Astrocyte of the hippocampus (primary cell): ENCODE data around the gene METTL25B.
A peak's percentile ranks its signal among the peaks of the same experiment; 100 is the strongest.

Experiments used
- DNase-seq: peaks from one replicate; pipeline ENCODE4 v3.0.0; 2011; ENCODE audit warnings: low read depth, low spot score

METTL25B gene

DNA sequence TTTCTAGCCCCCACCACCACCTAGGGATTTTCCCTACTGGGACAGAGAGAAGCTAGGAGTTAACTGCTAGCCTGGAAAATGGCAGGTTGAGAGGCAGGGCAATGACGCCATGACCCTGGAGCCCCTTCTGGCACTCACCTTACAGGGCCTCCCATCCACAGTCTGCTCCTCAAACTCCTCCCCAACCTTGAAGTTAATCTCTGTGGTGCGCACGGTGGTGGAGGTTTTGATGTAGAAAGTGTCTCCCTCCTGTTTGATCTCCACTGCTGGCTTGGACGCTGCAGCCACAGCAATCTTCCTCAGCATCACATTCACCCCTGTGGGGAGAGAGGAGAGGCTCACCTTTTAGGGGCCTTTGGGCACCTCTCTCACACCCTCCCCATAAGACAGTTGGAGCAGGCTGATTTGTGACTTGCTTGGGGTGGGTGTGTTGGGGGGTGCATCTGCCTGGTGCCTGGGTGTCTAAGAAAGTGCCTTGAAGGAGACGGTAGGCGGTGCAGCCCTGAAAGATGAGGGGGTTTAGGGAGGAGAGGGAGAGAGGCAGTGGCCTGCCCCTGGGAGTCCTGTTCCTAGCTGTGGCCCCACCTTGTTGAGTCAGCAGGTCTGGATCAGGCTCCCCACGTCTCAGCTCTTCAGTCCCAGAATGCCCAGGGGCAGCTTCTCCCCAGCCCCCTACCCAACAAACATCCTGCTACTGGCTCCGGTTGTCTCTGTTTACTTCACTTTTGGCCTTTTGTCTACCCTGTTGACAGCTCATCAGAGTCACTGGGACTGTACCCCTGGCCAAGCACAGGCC lies 27.3 kb upstream of the METTL25B start:
- no peak for DNase-seq

GRCh38 chr1:156703336-156703735 lies 24.9 kb upstream of the METTL25B start:
- DNase-seq, result no peak

DNA sequence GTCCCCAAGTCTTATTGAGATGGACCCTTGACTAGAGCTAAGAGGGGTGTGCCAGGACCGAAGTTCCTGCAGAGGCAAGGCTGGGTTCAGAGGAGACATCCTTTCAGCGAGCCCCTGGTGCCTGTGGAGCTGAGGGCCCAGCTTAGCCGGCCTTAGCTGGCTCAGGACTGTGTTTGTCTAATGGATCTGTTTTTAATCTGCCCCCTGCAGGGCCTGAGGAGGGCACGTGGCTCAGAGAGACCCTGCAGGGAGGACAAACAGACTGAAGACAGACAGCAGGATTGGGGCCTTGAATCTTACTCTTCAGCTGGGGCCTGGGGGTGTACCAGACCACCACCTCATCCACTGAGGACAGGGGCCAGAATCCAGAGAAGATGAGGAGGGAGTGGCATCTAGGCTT lies 24.5 kb upstream of the METTL25B start:
- no peak for DNase-seq

- no peak for DNase-seq
Observed at GRCh38 chr1:156704166-156704711, 24.0 kb upstream of the METTL25B start.

GRCh38 chr1:156704930-156705320 lies 23.3 kb upstream of the METTL25B start:
- DNase-seq, result peak; percentile 85

DNA sequence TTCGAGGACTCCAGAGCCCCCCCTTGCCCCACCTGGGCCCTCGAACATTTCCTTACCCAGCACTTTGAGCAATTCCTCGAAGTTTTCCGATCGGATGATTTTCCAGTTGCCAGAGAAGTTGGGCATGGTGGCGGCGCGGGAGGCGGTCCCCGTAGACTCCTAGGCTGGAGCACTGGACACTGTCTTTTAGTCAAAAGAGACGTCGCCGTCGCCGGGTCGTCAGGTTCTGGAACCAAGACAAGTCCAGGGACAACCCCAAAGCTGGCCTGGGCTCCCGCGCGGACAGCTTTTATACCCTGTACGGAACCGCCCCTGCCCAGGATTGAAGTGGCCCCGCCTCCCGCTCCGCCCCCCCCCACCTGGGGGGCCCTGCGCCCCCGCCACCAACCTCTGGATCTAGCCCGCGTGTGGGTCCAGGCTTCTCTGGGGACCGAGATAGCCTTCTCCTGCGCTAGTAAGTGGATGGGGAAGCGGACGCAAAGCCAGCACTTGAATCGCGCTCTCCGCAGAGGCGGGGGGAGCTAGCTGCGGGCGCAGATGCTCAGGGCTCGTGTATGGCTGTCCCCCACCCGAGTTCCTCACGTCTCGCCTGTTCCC lies 22.9 kb upstream of the METTL25B start, which contains the start of gene CRABP2:
TSS of gene CRABP2 (minus strand) at position 263 of the 597 bp plus-strand sequence. CDS start at position 126, 137 bp downstream.
- peak; percentile 50 for DNase-seq

GRCh38 chr1:156705918-156706656 lies 22.2 kb upstream of the METTL25B start:
- DNase-seq, result peak; percentile 79

DNA sequence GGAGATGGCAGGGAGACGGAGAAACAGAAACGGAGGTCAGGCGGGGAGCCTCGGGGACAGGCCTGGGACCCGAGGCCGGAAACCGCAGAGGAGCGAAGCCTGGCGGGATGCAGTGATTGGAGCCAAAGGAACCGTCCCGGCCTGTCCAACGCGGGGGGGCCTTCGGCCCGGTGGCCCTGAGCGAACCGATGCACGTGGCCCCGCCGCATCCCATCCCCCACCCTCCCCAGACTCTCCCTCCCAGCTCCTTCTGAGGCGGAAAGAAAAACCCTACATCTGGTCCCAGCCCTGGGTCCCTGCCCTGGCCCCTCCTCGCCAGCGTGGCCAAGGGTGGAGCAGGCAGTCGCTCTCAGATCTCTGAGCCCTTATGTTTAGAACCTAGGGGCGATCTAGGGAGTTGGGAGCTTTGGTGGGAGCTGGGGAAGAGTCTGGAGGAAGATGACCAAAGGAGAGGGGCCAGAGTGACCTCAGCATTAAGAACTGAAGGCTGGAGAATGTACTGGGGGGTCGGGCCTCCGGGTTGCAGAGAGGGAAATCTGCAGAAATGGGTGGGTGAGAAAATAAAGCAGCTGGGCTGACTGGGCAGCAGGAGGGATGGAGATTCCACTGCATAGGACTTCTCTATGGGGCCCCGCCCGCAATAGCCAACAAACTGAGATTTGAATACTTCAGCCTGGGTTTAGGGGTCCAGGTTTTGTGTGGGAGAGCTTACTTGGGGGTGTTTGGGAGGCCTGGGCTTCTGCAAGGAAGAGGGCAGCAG lies 21.4 kb upstream of the METTL25B start:
- DNase-seq, result no peak

GRCh38 chr1:156707417-156708217 lies 20.7 kb upstream of the METTL25B start:
- no peak for DNase-seq

- DNase-seq, result no peak
Observed at GRCh38 chr1:156708218-156708661, 20.0 kb upstream of the METTL25B start.

- DNase-seq, result no peak
Observed at GRCh38 chr1:156709031-156709430, 19.2 kb upstream of the METTL25B start.

- DNase-seq, result peak; percentile 88
Observed at GRCh38 chr1:156709757-156710489, 18.3 kb upstream of the METTL25B start.

- DNase-seq, result no peak
Observed at GRCh38 chr1:156711011-156711817, 17.1 kb upstream of the METTL25B start.

DNA sequence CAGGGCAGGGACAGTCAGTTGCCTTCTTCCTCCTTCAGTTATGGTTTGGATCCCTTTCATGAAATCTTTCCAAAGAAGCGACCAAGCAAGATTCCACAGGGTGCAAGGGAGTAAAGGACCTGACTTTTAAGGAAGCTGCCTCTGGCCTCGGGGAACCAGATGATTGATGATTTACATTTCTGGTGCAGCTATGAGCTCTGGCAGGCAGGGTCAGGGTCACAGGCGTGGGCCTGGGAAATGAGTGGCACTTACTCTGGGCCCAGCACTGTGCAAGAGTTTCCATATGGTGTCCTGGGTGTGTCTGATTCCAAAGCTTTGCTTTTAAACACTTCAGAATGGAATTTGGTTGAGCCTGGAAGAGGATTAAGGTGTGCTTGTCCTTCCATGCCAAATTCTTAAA lies 15.6 kb upstream of the METTL25B start:
- DNase-seq, result no peak

DNA sequence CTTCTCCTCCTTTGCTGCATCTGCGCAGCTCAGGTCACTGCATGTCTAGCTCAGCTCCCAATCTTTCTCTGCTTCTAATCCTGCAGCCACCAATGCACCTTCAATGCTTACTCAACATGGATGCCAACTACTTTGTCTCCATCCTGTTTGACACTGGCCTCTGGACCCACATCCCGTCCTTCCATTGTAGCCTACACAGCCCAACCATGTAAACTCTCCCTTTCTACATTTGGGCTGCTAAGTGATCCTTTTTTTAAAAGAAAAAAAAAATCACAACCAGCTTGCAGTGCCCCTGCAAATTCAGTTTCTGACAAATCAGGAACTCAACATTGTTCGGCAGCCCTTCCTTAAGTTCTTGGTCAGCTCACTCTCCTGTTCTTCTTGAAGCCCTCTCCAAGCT lies 13.4 kb upstream of the METTL25B start:
- no peak for DNase-seq

DNA sequence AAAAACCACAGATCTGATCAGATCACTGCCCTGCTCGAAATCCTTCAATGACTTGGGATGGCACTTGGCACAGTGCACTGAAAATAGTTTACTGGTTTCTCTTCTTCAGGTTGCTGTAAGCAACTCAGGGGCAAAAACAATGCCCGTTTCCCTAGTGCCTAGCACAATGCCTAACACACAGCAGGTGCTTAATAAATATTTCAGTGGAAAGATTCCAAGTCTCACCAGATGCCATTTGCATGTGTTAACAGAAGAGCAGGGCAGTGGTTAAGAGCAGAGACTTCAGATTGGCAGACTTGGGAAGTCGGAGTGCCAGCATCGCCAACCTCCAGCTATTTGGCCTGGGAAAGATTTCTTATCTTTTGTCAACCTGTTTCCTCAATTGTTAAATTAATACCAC lies 10.9 kb upstream of the METTL25B start:
- no peak for DNase-seq

DNA sequence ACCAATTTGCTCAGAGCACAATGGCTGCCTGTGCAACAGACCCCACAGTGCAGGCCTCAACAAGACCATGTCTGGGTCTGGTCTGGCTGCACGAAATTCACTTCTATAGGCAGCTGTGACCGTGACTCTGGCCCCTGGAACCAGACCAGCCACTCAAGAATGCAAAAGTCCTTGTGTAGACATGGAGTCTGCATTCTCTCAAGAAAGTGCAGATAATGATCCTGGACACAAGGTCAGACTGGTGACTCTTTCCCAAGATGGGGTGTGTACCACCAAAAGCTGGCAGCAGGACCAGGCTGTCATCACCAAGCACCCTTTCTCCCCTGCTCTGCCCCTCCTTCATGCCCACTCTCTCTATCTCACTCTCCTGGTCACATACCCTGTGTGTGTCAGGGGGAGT lies 7.1 kb upstream of the METTL25B start:
- DNase-seq, result no peak

GRCh38 chr1:156721535-156721934 lies 6.7 kb upstream of the METTL25B start:
- DNase-seq, result no peak

GRCh38 chr1:156725683-156726280 lies 2.5 kb upstream of the METTL25B start:
- DNase-seq, result peak; percentile 96
